Measurements from ENCODE around the gene PRICKLE1.

DNA sequence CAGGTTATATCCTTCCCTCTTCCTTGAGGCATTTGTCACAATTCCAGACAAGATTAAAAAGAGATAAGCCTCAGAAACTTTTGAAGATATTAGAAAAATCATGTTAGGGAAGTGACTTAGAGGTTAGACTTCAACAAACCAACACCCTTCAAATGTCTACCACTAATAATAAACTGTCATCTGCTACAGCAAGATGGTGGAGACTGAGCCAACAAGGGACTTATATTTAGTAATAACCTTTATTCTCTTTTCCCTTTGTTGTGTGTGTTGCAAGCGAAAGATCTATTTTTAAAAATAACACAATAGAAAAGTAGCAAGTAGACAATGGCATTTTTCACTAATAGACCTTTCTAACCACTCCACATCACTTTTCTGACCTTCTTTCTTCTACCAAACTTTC lies 28.6 kb downstream of the PRICKLE1 start:
- TF ChIP-seq CTCF (conservative IDR thresholded peaks at IDR 0.05; ENCODE audit: low read length) (no peak), EZH2phosphoT487 (IDR thresholded peaks at IDR 0.05; ENCODE audit: borderline replicate concordance, low read depth, low read length) (no peak)
